GM12878 (cell line): Measurements from ENCODE around the gene PRICKLE4. TPM values are rescaled to one million over a fixed set of nuclear protein-coding genes. Genes with fewer than 3 reads are reported as not detected.

Source experiments
- ATAC-seq: fragments of 200-7000 bp; cut with Tn5 transposase; 3 replicates; pipeline ENCODE4 v1.9.1; 2020; ENCODE audit warnings: mild to moderate bottlenecking, moderate library complexity
- BruUV-seq: library from RNA; stranded (reverse); fragments of 400-500 nt; replicated peaks from 2 replicates; lab custom pipeline; 2021; lab: Mats Ljungman, UMichigan
- CTCF ChIA-PET: fragments of 300-600 bp; sonication (Branson Sonifier 250); formaldehyde crosslinking; extraction: SDS; loops from one replicate; lab custom pipeline; 2021; ENCODE audit warnings: inconsistent platforms; lab: Yijun Ruan, JAX
- POLR2A ChIA-PET: fragments of 350-600 bp; formaldehyde crosslinking; extraction: SDS; loops from one replicate; lab custom pipeline; 2021; ENCODE audit warnings: inconsistent platforms; lab: Charles Lee
- RAD21 ChIA-PET: fragments of 300-600 bp; sonication (Branson Sonifier 250); formaldehyde crosslinking; loops from one replicate; lab custom pipeline; 2023; ENCODE audit warnings: antibody characterized with exemption; ENCODE audit not compliant: unreplicated experiment; lab: Charles Lee
- SMC1A ChIA-PET: fragments of 300-600 bp; sonication (Branson Sonifier 250); formaldehyde crosslinking; loops from one replicate; lab custom pipeline; 2023; ENCODE audit not compliant: unreplicated experiment, uncharacterized antibody; lab: Charles Lee
- DNase-seq: peaks from one replicate; pipeline ENCODE4 v3.0.0-alpha.2; 2011; ENCODE audit warnings: low read depth, low spot score
- FAIRE-seq: peaks from 3 replicates; lab custom pipeline; 2011; peaks lifted over from hg19 to GRCh38; lab: Jason Lieb, UNC
- H2AFZ ChIP-seq: 2 replicates; pipeline ENCODE4 v1.6.0; 2011; ENCODE audit warnings: low read depth, low read length, control low read depth; ENCODE audit not compliant: control insufficient read depth
- H3K27ac ChIP-seq: 2 replicates; pipeline ENCODE4 v1.5.1; 2011; ENCODE audit warnings: control low read depth; ENCODE audit not compliant: control insufficient read depth, insufficient read depth
- H3K27me3 ChIP-seq, 2 experiments: replicated peaks in 1 of 2; 2 replicates each; pipeline versions ENCODE4 v1.6.0 to v1.6.1; 2011; ENCODE audit warnings: low read length in 1 of 2; ENCODE audit not compliant: control insufficient read depth in 2 of 2, insufficient read depth in 2 of 2
- H3K36me3 ChIP-seq, 2 experiments: 2 replicates each; pipeline ENCODE4 v1.5.1; 2011; ENCODE audit warnings: low read length in 1 of 2; ENCODE audit not compliant: control insufficient read depth in 2 of 2, insufficient read depth in 2 of 2
- H3K4me1 ChIP-seq: 2 replicates; pipeline ENCODE4 v1.6.1; 2011; ENCODE audit warnings: mild to moderate bottlenecking, low read length, moderate library complexity, mixed read lengths; ENCODE audit not compliant: control insufficient read depth, insufficient read depth
- H3K4me2 ChIP-seq: 2 replicates; pipeline ENCODE4 v1.6.0; 2011; ENCODE audit warnings: control low read depth; ENCODE audit not compliant: control insufficient read depth, insufficient read depth
- H3K4me3 ChIP-seq: fragments of 200-600 bp; sonication (generic); 2 replicates; pipeline ENCODE4 v1.5.1; 2016
- H3K79me2 ChIP-seq: 2 replicates; pipeline ENCODE4 v1.6.0; 2011; ENCODE audit warnings: low read length; ENCODE audit not compliant: control insufficient read depth, insufficient read depth
- H3K9ac ChIP-seq: 2 replicates; pipeline ENCODE4 v1.8.0; 2011; ENCODE audit warnings: low read length, control low read depth, mixed read lengths; ENCODE audit not compliant: control insufficient read depth, insufficient read depth
- H3K9me3 ChIP-seq: replicated peaks from 3 replicates; pipeline ENCODE4 v1.5.1; 2011; ENCODE audit warnings: mild to moderate bottlenecking, low read length; ENCODE audit not compliant: control insufficient read depth, insufficient read depth
- H4K20me1 ChIP-seq: 2 replicates; pipeline ENCODE4 v1.6.0; 2011; ENCODE audit not compliant: control insufficient read depth, insufficient read depth
- ASH2L ChIP-seq: fragments of 300-600, 200-600 bp; sonication (generic); IDR thresholded peaks from 2 replicates; pipeline ENCODE4 v1.6.1; 2017; ENCODE audit warnings: low read depth, mild to moderate bottlenecking, borderline replicate concordance
- BHLHE40 ChIP-seq, 2 experiments: fragments of 450-650 bp in 1 of 2; IDR thresholded peaks; 2 replicates each; pipeline ENCODE4 v1.6.1; 2011 to 2017; ENCODE audit warnings: low read depth in 2 of 2, borderline replicate concordance in 1 of 2, improper control_type of control experiment in 1 of 2, low read length in 1 of 2, mild to moderate bottlenecking in 1 of 2
- BRCA1 ChIP-seq: IDR thresholded peaks from 2 replicates; pipeline ENCODE4 v1.6.1; 2011; ENCODE audit warnings: low read depth, low read length, improper control_type of control experiment
- CHD4 ChIP-seq: fragments of 200-600 bp; sonication (generic); IDR thresholded peaks from 2 replicates; pipeline ENCODE4 v1.6.1; 2016; ENCODE audit warnings: mild to moderate bottlenecking
- ETV6 ChIP-seq, 2 experiments: fragments of 450-650 bp in 1 of 2; IDR thresholded peaks in 1 of 2; conservative IDR thresholded peaks in 1 of 2; 2 replicates each; pipeline ENCODE4 v1.6.1; 2014; ENCODE audit warnings: antibody characterized with exemption in 1 of 2, borderline replicate concordance in 1 of 2, low read depth in 1 of 2, mild to moderate bottlenecking in 1 of 2, moderate library complexity in 1 of 2
- IRF5 ChIP-seq: fragments of 450-650 bp; IDR thresholded peaks from 2 replicates; pipeline ENCODE4 v1.6.1; 2017; ENCODE audit warnings: borderline replicate concordance
- KLF5 ChIP-seq: fragments of 450-650 bp; IDR thresholded peaks from 2 replicates; pipeline ENCODE4 v1.6.1; 2014; ENCODE audit warnings: mild to moderate bottlenecking; ENCODE audit not compliant: partially characterized antibody
- MEF2A ChIP-seq: IDR thresholded peaks from 2 replicates; pipeline ENCODE4 v1.6.1; 2011; ENCODE audit warnings: low read depth, mild to moderate bottlenecking, low read length, moderate library complexity; ENCODE audit not compliant: insufficient read depth
- NBN ChIP-seq: fragments of 450-650 bp; IDR thresholded peaks from 2 replicates; pipeline ENCODE4 v1.6.1; 2016
- RAD51 ChIP-seq: fragments of 450-650 bp; IDR thresholded peaks from 2 replicates; pipeline ENCODE4 v1.6.1; 2016; ENCODE audit warnings: moderate library complexity, mild to moderate bottlenecking, inconsistent platforms
- RUNX3 ChIP-seq: IDR thresholded peaks from 2 replicates; pipeline ENCODE4 v1.6.1; 2012; ENCODE audit warnings: low read length, inconsistent platforms
- SMAD1 ChIP-seq: fragments of 450-650 bp; IDR thresholded peaks from 2 replicates; pipeline ENCODE4 v1.6.1; 2018; ENCODE audit warnings: mild to moderate bottlenecking, low read depth; ENCODE audit not compliant: partially characterized antibody
- SMARCA5 ChIP-seq: fragments of 450-650 bp; IDR thresholded peaks from 2 replicates; pipeline ENCODE4 v1.6.1; 2017; ENCODE audit warnings: mild to moderate bottlenecking
- SRF ChIP-seq, 2 experiments: IDR thresholded peaks; 2 replicates each; pipeline ENCODE4 v1.6.1; 2011; ENCODE audit warnings: low read depth in 2 of 2, low read length in 2 of 2, mild to moderate bottlenecking in 1 of 2, moderate library complexity in 1 of 2
- ZZZ3 ChIP-seq: IDR thresholded peaks from 2 replicates; pipeline ENCODE4 v1.6.1; 2011; ENCODE audit warnings: low read depth; ENCODE audit not compliant: control insufficient read depth, insufficient read length
- WGBS: methylation state at CpG from one replicate; pipeline ENCODE4 v1.1.6; 2016; ENCODE audit warnings: low lambda C conversion rate; ENCODE audit not compliant: insufficient replicate concordance, insufficient coverage; ENCODE audit errors: missing lambda C conversion rate; 5-methylcytosine and 5-hydroxymethylcytosine counted together
- in situ Hi-C: fragments of 300-500 bp; cut with MboI; formaldehyde crosslinking; loops from 9 replicates; pipeline ENCODE4 v1.14.3; 2018; ENCODE audit warnings: mixed read lengths
- intact Hi-C: fragments of 100-400 bp; cut with micrococcal nuclease; formaldehyde crosslinking; loops from one replicate; pipeline ENCODE4 v1.14.2; 2022; ENCODE audit not compliant: unreplicated experiment
- polyA plus RNA-seq, 11 experiments: library from polyadenylated mRNA; depleted of rRNA in 4 of 11; unstranded in 6 of 11; stranded (reverse) in 5 of 11; fragments of >200 nt; fragmentation: Nextera tagmentation in 4 of 11; fragmentation: Illumina TruSeq in 1 of 11; extraction: Ambion mirVana in 4 of 11; extraction: Trizol in 1 of 11; gene quantifications; 1 replicate in 1 of 11; 2 replicates in 10 of 11; pipeline versions ENCODE4 v1.2.1 to v1.2.3, GENCODE V29; 2011 to 2016; ENCODE audit warnings: inconsistent platforms in 2 of 11, missing spikeins in 2 of 11, low read depth in 1 of 11
- total RNA-seq, 4 experiments: library from RNA; depleted of rRNA in 3 of 4; stranded (reverse); fragments of >200 nt in 3 of 4; fragmentation: Illumina TruSeq in 1 of 4; extraction: Trizol in 1 of 4; gene quantifications; 2 replicates each; pipeline versions ENCODE4 v1.2.1 to v1.2.3, GENCODE V29; 2013 to 2021
- TF ChIP-seq, protein P1 (sequence below): IDR thresholded peaks from 2 replicates; pipeline ENCODE4 v1.6.1; 2012; ENCODE audit warnings: low read length, inconsistent platforms
- TF ChIP-seq, protein P2 (sequence below): fragments of 450-650 bp; IDR thresholded peaks from 2 replicates; pipeline ENCODE4 v1.6.1; 2017; ENCODE audit warnings: mild to moderate bottlenecking, moderate library complexity

PRICKLE4 gene
- total and polyA plus RNA-seq, 10 of the 15 experiments (the other 5 are each of a cell fraction or from before 2014, with no cell fraction given), result 0.33 to 0.85 (median 0.35) TPM; not detected in 7

- Histone ChIP-seq H3K79me2 (no peaks in the 10 kb centered on the region), H3K4me2 (no peak overlapping the region), H3K27me3 (no peaks in the 10 kb centered on the region; a peak in 2 of 4 replicates), H3K27ac (no peak overlapping the region), H3K9me3 (no peaks in the 10 kb centered on the region), H3K9ac (no peak overlapping the region), H2AFZ (no peak overlapping the region), H3K36me3 (no peaks in the 10 kb centered on the region), H3K4me3 (no peak overlapping the region), H4K20me1 (no peaks in the 10 kb centered on the region), H3K4me1 (no peaks in the 10 kb centered on the region)
- FAIRE-seq (no peak), DNase-seq (no peak), ATAC-seq (no peak)
- BruUV-seq, result no TSS peak
- RAD21 ChIA-PET, result no interaction called here
- 40% methylated on average over 10 of the region's 10 CpGs for WGBS
- SMC1A ChIA-PET, result no interaction called here
- CTCF ChIA-PET, result no interaction called here
- no peak for TF ChIP-seq RAD51
- no peak for TF ChIP-seq ASH2L
- TF ChIP-seq, protein P1, sequence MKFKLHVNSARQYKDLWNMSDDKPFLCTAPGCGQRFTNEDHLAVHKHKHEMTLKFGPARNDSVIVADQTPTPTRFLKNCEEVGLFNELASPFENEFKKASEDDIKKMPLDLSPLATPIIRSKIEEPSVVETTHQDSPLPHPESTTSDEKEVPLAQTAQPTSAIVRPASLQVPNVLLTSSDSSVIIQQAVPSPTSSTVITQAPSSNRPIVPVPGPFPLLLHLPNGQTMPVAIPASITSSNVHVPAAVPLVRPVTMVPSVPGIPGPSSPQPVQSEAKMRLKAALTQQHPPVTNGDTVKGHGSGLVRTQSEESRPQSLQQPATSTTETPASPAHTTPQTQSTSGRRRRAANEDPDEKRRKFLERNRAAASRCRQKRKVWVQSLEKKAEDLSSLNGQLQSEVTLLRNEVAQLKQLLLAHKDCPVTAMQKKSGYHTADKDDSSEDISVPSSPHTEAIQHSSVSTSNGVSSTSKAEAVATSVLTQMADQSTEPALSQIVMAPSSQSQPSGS, result no peak
- TF ChIP-seq SMAD1, result no peak
- TF ChIP-seq NBN, result no peak
- TF ChIP-seq, protein P2, sequence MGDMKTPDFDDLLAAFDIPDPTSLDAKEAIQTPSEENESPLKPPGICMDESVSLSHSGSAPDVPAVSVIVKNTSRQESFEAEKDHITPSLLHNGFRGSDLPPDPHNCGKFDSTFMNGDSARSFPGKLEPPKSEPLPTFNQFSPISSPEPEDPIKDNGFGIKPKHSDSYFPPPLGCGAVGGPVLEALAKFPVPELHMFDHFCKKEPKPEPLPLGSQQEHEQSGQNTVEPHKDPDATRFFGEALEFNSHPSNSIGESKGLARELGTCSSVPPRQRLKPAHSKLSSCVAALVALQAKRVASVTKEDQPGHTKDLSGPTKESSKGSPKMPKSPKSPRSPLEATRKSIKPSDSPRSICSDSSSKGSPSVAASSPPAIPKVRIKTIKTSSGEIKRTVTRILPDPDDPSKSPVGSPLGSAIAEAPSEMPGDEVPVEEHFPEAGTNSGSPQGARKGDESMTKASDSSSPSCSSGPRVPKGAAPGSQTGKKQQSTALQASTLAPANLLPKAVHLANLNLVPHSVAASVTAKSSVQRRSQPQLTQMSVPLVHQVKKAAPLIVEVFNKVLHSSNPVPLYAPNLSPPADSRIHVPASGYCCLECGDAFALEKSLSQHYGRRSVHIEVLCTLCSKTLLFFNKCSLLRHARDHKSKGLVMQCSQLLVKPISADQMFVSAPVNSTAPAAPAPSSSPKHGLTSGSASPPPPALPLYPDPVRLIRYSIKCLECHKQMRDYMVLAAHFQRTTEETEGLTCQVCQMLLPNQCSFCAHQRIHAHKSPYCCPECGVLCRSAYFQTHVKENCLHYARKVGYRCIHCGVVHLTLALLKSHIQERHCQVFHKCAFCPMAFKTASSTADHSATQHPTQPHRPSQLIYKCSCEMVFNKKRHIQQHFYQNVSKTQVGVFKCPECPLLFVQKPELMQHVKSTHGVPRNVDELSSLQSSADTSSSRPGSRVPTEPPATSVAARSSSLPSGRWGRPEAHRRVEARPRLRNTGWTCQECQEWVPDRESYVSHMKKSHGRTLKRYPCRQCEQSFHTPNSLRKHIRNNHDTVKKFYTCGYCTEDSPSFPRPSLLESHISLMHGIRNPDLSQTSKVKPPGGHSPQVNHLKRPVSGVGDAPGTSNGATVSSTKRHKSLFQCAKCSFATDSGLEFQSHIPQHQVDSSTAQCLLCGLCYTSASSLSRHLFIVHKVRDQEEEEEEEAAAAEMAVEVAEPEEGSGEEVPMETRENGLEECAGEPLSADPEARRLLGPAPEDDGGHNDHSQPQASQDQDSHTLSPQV, result no peak
- TF ChIP-seq SMARCA5, result no peak
- no peak for TF ChIP-seq SRF (IDR thresholded peaks at IDR 0.05; ENCODE audit: low read depth in 2 of 2, low read length in 2 of 2)
- no peak for TF ChIP-seq IRF5
- no peak for TF ChIP-seq ZZZ3
- TF ChIP-seq CHD4, result no peak
- no peak for TF ChIP-seq ETV6 (conservative IDR thresholded peaks at IDR 0.05 in 1 of 2, IDR thresholded peaks at IDR 0.05 in 1 of 2; ENCODE audit: borderline replicate concordance in 1 of 2, low read depth in 1 of 2)
- no peak for TF ChIP-seq MEF2A
- TF ChIP-seq KLF5, result no peak
- TF ChIP-seq BHLHE40 (IDR thresholded peaks at IDR 0.05; ENCODE audit: borderline replicate concordance in 1 of 2, low read depth in 2 of 2, low read length in 1 of 2), result no peak
- TF ChIP-seq RUNX3, result no peak
- no peak for TF ChIP-seq BRCA1
- POLR2A ChIA-PET, result interaction anchor here (0.7 kb wide), 1 partner anchor 18 kb away, joined by 9 read pairs; no protein-coding TSS in a partner anchor
- in situ Hi-C loops (no loop called here), intact Hi-C loops (no loop called here)
Measured at GRCh38 chr6:41746107-41746506, 34.5 kb upstream of the PRICKLE4 start.
